Adrenal gland (tissue), 5 donors: ENCODE results near the gene ZNF282.

Experiments used
- POLR2A ChIP-seq, 2 donors: fragments of 450-650 bp; IDR thresholded peaks; one replicate each; pipeline ENCODE4 v1.6.1; 2017; ENCODE audit warnings: antibody characterized with exemption in 2 of 2, mild to moderate bottlenecking in 2 of 2, moderate library complexity in 1 of 2
- TF ChIP-seq, protein P1 (sequence below), 6 experiments: fragments of 450-650 bp in 4 of 6; fragments of 200-600 bp in 2 of 6; sonication (generic) in 1 of 6; IDR thresholded peaks; 1 replicate in 5 of 6; 2 replicates in 1 of 6; pipeline versions ENCODE4 v1.5.1 to v1.8.0; 2016 to 2021; ENCODE audit warnings: antibody characterized with exemption in 6 of 6, mild to moderate bottlenecking in 2 of 6, moderate library complexity in 1 of 6
- donor health status: DM: no; HTN: no; CAD: no.

DNA sequence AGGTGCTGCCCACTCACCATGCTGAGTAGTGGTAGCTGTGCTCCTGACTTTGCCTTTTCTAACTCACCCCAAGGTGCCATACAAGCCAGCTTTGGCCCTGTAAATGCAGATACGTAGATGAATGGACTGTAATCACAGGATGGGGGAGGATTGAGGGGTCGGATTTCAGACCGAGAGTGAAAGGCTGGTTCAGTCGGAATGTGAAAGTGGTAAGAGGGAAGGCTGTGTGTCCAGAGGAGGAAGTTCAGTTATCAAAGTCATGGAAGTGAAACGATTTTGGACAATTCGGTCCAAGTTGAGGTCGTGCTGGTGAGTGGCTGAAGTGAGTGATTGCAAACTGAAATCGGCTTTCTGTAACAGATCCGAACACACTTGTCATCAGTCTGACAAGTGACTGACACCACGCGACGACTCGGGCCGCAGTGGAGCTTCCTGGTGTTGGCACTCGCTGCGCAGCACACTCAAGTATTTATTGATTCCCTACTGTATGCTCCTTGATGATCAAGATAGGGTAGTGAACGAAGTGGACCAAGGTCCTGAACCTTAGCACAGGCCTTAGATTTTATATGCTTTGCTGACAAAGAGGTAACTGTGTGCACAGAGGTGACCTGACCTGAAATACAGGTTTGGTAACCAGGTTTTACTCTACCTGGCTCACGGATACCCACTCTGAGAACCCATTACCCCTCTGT is 10.5 kb downstream of the ZNF282 start:
- TF ChIP-seq, protein P1, sequence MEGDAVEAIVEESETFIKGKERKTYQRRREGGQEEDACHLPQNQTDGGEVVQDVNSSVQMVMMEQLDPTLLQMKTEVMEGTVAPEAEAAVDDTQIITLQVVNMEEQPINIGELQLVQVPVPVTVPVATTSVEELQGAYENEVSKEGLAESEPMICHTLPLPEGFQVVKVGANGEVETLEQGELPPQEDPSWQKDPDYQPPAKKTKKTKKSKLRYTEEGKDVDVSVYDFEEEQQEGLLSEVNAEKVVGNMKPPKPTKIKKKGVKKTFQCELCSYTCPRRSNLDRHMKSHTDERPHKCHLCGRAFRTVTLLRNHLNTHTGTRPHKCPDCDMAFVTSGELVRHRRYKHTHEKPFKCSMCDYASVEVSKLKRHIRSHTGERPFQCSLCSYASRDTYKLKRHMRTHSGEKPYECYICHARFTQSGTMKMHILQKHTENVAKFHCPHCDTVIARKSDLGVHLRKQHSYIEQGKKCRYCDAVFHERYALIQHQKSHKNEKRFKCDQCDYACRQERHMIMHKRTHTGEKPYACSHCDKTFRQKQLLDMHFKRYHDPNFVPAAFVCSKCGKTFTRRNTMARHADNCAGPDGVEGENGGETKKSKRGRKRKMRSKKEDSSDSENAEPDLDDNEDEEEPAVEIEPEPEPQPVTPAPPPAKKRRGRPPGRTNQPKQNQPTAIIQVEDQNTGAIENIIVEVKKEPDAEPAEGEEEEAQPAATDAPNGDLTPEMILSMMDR (IDR thresholded peaks at IDR 0.05): no peak
- no peak for TF ChIP-seq POLR2A (IDR thresholded peaks at IDR 0.05)
